ENCODE results near the gene N4BP2.
A peak's percentile ranks its signal among the peaks of the same experiment; 100 is the strongest.

Gene N4BP2

GRCh38 chr4:40192114-40193015 is 135.7 kb downstream of the N4BP2 start:
- no peak for DNase-seq (ENCODE audit: low spot score)

GRCh38 chr4:40193016-40193571 is 136.4 kb downstream of the N4BP2 start:
- DNase-seq (ENCODE audit: low spot score), result no peak

GRCh38 chr4:40193578-40193977 is 136.9 kb downstream of the N4BP2 start:
- no peak for DNase-seq (ENCODE audit: low spot score)

GRCh38 chr4:40194602-40195161 is 138.0 kb downstream of the N4BP2 start:
- DNase-seq (ENCODE audit: low spot score), result no peak

- DNase-seq (ENCODE audit: low spot score), result no peak
Observed at GRCh38 chr4:40195182-40196177, 138.8 kb downstream of the N4BP2 start.

GRCh38 chr4:40196272-40196671 is 139.6 kb downstream of the N4BP2 start:
- DNase-seq (ENCODE audit: low spot score), result no peak

GRCh38 chr4:40196724-40197281 is 140.2 kb downstream of the N4BP2 start, which contains the start of gene RHOH:
TSS of gene RHOH (plus strand) at chr4:40197031. CDS start at chr4:40243387, 46,356 bp downstream.
- DNase-seq (ENCODE audit: low spot score), result no peak

GRCh38 chr4:40197879-40198689 is 141.4 kb downstream of the N4BP2 start:
- no peak for DNase-seq (ENCODE audit: low spot score)

GRCh38 chr4:40199179-40199670 is 142.6 kb downstream of the N4BP2 start:
- no peak for DNase-seq (ENCODE audit: low spot score)

GRCh38 chr4:40199999-40200874 is 143.6 kb downstream of the N4BP2 start:
- DNase-seq (ENCODE audit: low spot score), result peak; percentile 29

- DNase-seq (ENCODE audit: low spot score), result no peak
Observed at GRCh38 chr4:40200875-40201801, 144.5 kb downstream of the N4BP2 start.

- DNase-seq (ENCODE audit: low spot score), result no peak
Observed at GRCh38 chr4:40201898-40202297, 145.2 kb downstream of the N4BP2 start.

GRCh38 chr4:40202474-40202873 is 145.8 kb downstream of the N4BP2 start:
- no peak for DNase-seq (ENCODE audit: low spot score)

- no peak for DNase-seq (ENCODE audit: low spot score)
Observed at GRCh38 chr4:40204507-40205258, 148.0 kb downstream of the N4BP2 start.

- DNase-seq (ENCODE audit: low spot score), result no peak
Observed at GRCh38 chr4:40205259-40206198, 148.9 kb downstream of the N4BP2 start.

GRCh38 chr4:40206426-40206825 is 149.8 kb downstream of the N4BP2 start:
- DNase-seq (ENCODE audit: low spot score), result no peak

Measured in kidney tubule cell (primary cell).